Esophagus muscularis mucosa (tissue), 3 donors: ENCODE measurements around the gene LAMB1.

Experiments used
- CTCF ChIP-seq, 3 experiments: fragments of 200-600 bp in 2 of 3; fragments of 450-650 bp in 1 of 3; sonication (generic) in 2 of 3; IDR thresholded peaks; one replicate each; pipeline ENCODE4 v1.5.1; 2017 to 2019; ENCODE audit warnings: antibody characterized with exemption in 3 of 3, mild to moderate bottlenecking in 2 of 3, moderate library complexity in 1 of 3
- POLR2A ChIP-seq: fragments of 450-650 bp; IDR thresholded peaks from one replicate; pipeline ENCODE4 v1.6.1; 2017; ENCODE audit warnings: antibody characterized with exemption, moderate library complexity, mild to moderate bottlenecking, low read depth

GRCh38 chr7:107876916-107877315 lies 126.0 kb downstream of the LAMB1 start:
- no peak for TF ChIP-seq POLR2A
- no peak for TF ChIP-seq CTCF (IDR thresholded peaks at IDR 0.05)
